ENCODE measurements around the gene ARHGAP10. TPM values are rescaled to one million over a fixed set of nuclear protein-coding genes. Genes with fewer than 3 reads are reported as not detected.
"Not testable (repeated sequence)": the region's sequence is repeated elsewhere in the genome, so short reads cannot be mapped to it uniquely, and the experiment has no call there.

Gene ARHGAP10
- total RNA-seq, 1 experiment from 2014 or later: 4.8 TPM

DNA sequence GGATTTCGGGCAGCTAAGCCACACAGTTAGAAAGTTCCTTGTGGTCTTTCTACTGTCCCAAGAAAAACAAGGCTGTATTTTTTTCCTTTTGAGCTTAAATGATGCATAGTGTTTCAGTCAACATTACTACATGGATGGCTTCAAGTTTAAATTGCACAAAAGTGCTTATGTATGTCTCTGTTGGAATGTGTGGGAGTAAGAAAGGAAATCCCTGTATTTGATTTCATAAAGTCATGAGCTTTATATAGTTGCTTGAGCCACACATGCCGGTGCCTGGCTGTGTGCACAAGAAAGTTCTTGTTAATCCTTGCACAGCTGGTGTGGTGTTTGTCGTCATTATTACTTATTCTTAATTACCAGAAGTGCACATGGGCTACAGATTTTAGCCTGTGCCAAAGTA is 262.2 kb downstream of the ARHGAP10 start:
- Histone ChIP-seq H3K4me1 (ENCODE audit: insufficient read depth, low read length, poor library complexity, severe bottlenecking) (peaks cover 18% of the 10 kb centered on the region), H3K27ac (ENCODE audit: low read depth, low read length, poor library complexity, severe bottlenecking) (no peak overlapping the region), H3K36me3 (ENCODE audit: insufficient read depth, low read length, poor library complexity, severe bottlenecking) (no peaks in the 10 kb centered on the region), H3K9me3 (ENCODE audit: low read depth, low read length, poor library complexity, severe bottlenecking) (no peaks in the 10 kb centered on the region), H3K4me3 (ENCODE audit: low read depth, low read length, poor library complexity, severe bottlenecking) (no peak overlapping the region), H3K27me3 (replicated peaks; ENCODE audit: insufficient read depth, low read depth, low read length, poor library complexity) (no peaks in the 10 kb centered on the region)
- ChIA-PET CTCF (interaction anchor here (1.4 kb wide), 1 partner anchor 10 kb away, joined by 4 read pairs; no protein-coding TSS in a partner anchor), POLR2A (ENCODE audit: low non-redundant PET) (no interaction called here)
- TF ChIP-seq, protein P1, sequence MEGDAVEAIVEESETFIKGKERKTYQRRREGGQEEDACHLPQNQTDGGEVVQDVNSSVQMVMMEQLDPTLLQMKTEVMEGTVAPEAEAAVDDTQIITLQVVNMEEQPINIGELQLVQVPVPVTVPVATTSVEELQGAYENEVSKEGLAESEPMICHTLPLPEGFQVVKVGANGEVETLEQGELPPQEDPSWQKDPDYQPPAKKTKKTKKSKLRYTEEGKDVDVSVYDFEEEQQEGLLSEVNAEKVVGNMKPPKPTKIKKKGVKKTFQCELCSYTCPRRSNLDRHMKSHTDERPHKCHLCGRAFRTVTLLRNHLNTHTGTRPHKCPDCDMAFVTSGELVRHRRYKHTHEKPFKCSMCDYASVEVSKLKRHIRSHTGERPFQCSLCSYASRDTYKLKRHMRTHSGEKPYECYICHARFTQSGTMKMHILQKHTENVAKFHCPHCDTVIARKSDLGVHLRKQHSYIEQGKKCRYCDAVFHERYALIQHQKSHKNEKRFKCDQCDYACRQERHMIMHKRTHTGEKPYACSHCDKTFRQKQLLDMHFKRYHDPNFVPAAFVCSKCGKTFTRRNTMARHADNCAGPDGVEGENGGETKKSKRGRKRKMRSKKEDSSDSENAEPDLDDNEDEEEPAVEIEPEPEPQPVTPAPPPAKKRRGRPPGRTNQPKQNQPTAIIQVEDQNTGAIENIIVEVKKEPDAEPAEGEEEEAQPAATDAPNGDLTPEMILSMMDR (conservative IDR thresholded peaks at IDR 0.05; ENCODE audit: low read depth, low read length): no peak
- no peak for TF ChIP-seq EZH2 (IDR thresholded peaks at IDR 0.05; ENCODE audit: borderline replicate concordance, low read depth, low read length, poor library complexity, severe bottlenecking)
- no TSS peak for BruUV-seq (replicated peaks)
- peak; percentile 59 for DNase-seq (ENCODE audit: low spot score)
- intact Hi-C loops (cut with micrococcal nuclease; ENCODE audit: unreplicated experiment): no loop called here

DNA sequence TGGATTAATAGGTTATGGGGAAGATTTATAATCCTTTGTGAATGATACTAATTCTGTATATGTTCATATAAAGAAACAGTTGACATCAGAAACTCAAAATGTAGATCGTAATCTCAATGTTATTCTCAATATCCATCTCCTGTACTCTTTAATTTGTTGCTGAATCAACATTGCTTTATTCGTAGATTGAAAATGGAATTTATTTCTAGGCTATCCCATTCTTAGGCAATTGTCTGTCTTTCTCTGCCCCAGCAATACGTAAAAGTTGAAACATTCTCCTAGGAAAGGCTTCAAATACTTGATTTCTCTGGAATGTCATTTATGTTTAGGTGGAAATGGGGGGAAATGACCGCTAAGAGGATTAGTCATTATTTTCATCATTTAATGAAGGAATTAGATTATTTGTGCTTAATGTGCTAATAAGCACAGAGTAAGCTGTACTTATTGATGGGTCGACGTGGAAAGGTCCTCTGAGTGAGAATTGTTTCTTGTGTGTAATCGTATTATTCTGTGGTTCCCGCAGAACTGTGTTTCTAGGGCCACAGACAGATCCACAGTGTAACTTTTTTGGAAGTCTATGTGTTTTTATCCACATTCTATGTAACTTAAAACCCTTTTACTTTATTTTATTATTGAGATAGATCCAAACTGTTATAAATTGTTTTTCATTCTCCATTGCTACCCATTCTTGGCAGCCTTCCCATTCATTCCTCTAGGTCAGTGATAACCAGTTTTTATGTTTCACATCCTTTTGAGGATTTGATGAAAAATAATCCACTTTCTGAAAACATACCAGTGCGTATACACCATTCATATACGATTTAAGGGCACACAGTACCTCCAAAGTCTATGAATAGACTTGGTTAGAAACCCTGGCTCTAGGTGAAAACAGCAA is 262.9 kb downstream of the ARHGAP10 start:
- DNase-seq (ENCODE audit: low spot score): no peak
- H3K4me1 ChIP-seq (ENCODE audit: insufficient read depth, low read length, poor library complexity, severe bottlenecking): peaks cover 18% of the 10 kb centered on the region
- no peaks in the 10 kb centered on the region for H3K27me3 ChIP-seq (replicated peaks; ENCODE audit: insufficient read depth, low read depth, low read length, poor library complexity)
- BruUV-seq (replicated peaks): no TSS peak
- ChIA-PET POLR2A (ENCODE audit: low non-redundant PET) (no interaction called here), CTCF (interaction anchor here (1.4 kb wide), 1 partner anchor 11 kb away, joined by 4 read pairs; no protein-coding TSS in a partner anchor)
- H3K9me3 ChIP-seq (ENCODE audit: low read depth, low read length, poor library complexity, severe bottlenecking): no peaks in the 10 kb centered on the region
- no peaks in the 10 kb centered on the region for H3K36me3 ChIP-seq (ENCODE audit: insufficient read depth, low read length, poor library complexity, severe bottlenecking)
- TF ChIP-seq EZH2 (IDR thresholded peaks at IDR 0.05; ENCODE audit: borderline replicate concordance, low read depth, low read length, poor library complexity, severe bottlenecking): no peak
- TF ChIP-seq, protein P1 (conservative IDR thresholded peaks at IDR 0.05; ENCODE audit: low read depth, low read length): no peak
- intact Hi-C loops (cut with micrococcal nuclease; ENCODE audit: unreplicated experiment): no loop called here
- no peak overlapping the region for H3K4me3 ChIP-seq (ENCODE audit: low read depth, low read length, poor library complexity, severe bottlenecking)
- no peak overlapping the region for H3K27ac ChIP-seq (ENCODE audit: low read depth, low read length, poor library complexity, severe bottlenecking)

DNA sequence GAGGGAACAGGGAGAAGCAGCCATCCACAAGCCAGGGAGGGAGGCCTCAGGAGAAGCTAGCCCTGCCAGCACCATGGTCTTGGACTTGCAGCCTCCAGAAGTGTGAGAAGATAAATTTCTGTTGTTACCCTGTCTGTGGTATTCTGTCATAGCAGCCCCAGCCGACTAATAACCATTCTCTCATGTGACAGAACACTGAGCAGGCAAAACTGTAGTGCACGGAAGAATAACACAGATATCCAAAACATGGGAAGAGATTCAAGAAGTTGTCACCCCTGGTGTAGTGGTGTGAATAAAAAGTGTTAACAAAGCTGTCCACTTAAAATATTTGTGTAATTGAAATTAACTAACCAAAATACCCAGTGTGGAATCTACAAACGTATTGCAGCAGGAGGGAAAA is 265.0 kb downstream of the ARHGAP10 start:
- Histone ChIP-seq H3K27me3 (replicated peaks; ENCODE audit: insufficient read depth, low read depth, low read length, poor library complexity) (no peaks in the 10 kb centered on the region), H3K9me3 (ENCODE audit: low read depth, low read length, poor library complexity, severe bottlenecking) (no peaks in the 10 kb centered on the region), H3K36me3 (ENCODE audit: insufficient read depth, low read length, poor library complexity, severe bottlenecking) (no peaks in the 10 kb centered on the region), H3K4me3 (ENCODE audit: low read depth, low read length, poor library complexity, severe bottlenecking) (no peak overlapping the region), H3K27ac (ENCODE audit: low read depth, low read length, poor library complexity, severe bottlenecking) (no peak overlapping the region), H3K4me1 (ENCODE audit: insufficient read depth, low read length, poor library complexity, severe bottlenecking) (peaks cover 18% of the 10 kb centered on the region)
- POLR2A ChIA-PET (ENCODE audit: low non-redundant PET): interaction anchor here (0.6 kb wide), 1 partner anchor 119 kb away, joined by 3 read pairs; no protein-coding TSS in a partner anchor
- no peak for DNase-seq (ENCODE audit: low spot score)
- CTCF ChIA-PET: no interaction called here
- BruUV-seq (replicated peaks): no TSS peak
- TF ChIP-seq EZH2 (IDR thresholded peaks at IDR 0.05; ENCODE audit: borderline replicate concordance, low read depth, low read length, poor library complexity, severe bottlenecking): no peak
- TF ChIP-seq, protein P1 (conservative IDR thresholded peaks at IDR 0.05; ENCODE audit: low read depth, low read length): no peak
- intact Hi-C loops (cut with micrococcal nuclease; ENCODE audit: unreplicated experiment): no loop called here

DNA sequence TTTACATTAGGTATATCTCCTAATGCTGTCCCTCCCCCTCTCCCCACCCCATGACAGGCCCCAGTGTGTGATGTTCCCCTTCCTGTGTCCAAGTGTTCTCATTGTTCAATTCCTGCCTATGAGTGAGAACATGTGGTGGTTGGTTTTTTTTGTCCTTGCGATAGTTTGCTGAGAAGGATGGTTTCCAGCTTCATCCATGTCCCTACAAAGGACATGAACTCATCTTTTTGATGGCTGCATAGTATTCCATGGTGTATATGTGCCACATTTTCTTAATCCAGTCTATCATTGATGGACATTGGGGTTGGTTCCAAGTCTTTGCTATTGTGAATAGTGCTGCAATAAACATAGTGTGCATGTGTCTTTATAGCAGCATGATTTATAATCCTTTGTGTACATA is 268.1 kb downstream of the ARHGAP10 start:
- CTCF ChIA-PET; H3K9me3 ChIP-seq (ENCODE audit: low read depth, low read length, poor library complexity, severe bottlenecking); DNase-seq (ENCODE audit: low spot score); H3K27me3 ChIP-seq (replicated peaks; ENCODE audit: insufficient read depth, low read depth, low read length, poor library complexity); H3K4me3 ChIP-seq (ENCODE audit: low read depth, low read length, poor library complexity, severe bottlenecking); intact Hi-C loops (cut with micrococcal nuclease; ENCODE audit: unreplicated experiment); BruUV-seq (replicated peaks); H3K27ac ChIP-seq (ENCODE audit: low read depth, low read length, poor library complexity, severe bottlenecking); H3K4me1 ChIP-seq (ENCODE audit: insufficient read depth, low read length, poor library complexity, severe bottlenecking); H3K36me3 ChIP-seq (ENCODE audit: insufficient read depth, low read length, poor library complexity, severe bottlenecking); POLR2A ChIA-PET (ENCODE audit: low non-redundant PET): not testable (repeated sequence)

Measured in A673 (cell line).